IMR-90 (cell line): ENCODE measurements around the gene KCNK3. TPM values are rescaled to one million over a fixed set of nuclear protein-coding genes. Genes with fewer than 3 reads are reported as not detected.

Source experiments
- ATAC-seq: fragments of 200-7000 bp; cut with Tn5 transposase; 2 replicates; pipeline ENCODE4 v1.9.1; 2020; ENCODE audit warnings: low read depth, mild to moderate bottlenecking, moderate library complexity
- BruUV-seq: library from RNA; stranded (reverse); fragments of 400-500 nt; replicated peaks from 2 replicates; lab custom pipeline; 2021; lab: Mats Ljungman, UMichigan
- CTCF ChIA-PET: fragments of 300-600 bp; formaldehyde crosslinking; extraction: SDS; loops from one replicate; lab custom pipeline; 2021; ENCODE audit warnings: antibody characterized with exemption; lab: Yijun Ruan, JAX
- POLR2A ChIA-PET: fragments of 300-600 bp; sonication (Branson Sonifier 250); formaldehyde crosslinking; loops from one replicate; lab custom pipeline; 2022; ENCODE audit warnings: antibody characterized with exemption; ENCODE audit not compliant: unreplicated experiment; lab: Charles Lee
- DNase-seq: peaks from one replicate; pipeline ENCODE4 v3.0.0; 2013
- H2AFZ ChIP-seq: replicated peaks from 2 replicates; pipeline ENCODE3; 2013; ENCODE audit warnings: low read length, mild to moderate bottlenecking; ENCODE audit not compliant: poor library complexity
- H2AK5ac ChIP-seq: 2 replicates; pipeline ENCODE4 v1.6.1; 2013; ENCODE audit warnings: low read depth, low read length, inconsistent platforms
- H2AK9ac ChIP-seq: replicated peaks from 2 replicates; pipeline ENCODE3; 2013; ENCODE audit warnings: mild to moderate bottlenecking, low read depth, low read length, moderate library complexity; ENCODE audit not compliant: poor library complexity
- H2BK120ac ChIP-seq: 2 replicates; pipeline ENCODE4 v1.6.1; 2013; ENCODE audit warnings: low read depth, low read length, inconsistent platforms
- H2BK15ac ChIP-seq: 3 replicates; pipeline ENCODE4 v1.6.1; 2013; ENCODE audit warnings: low read depth, low read length, inconsistent platforms
- H2BK20ac ChIP-seq: 2 replicates; pipeline ENCODE4 v1.6.1; 2013; ENCODE audit warnings: low read depth, mild to moderate bottlenecking, inconsistent platforms, low read length, moderate library complexity
- H2BK5ac ChIP-seq: 2 replicates; pipeline ENCODE4 v1.6.1; 2013; ENCODE audit warnings: mild to moderate bottlenecking, low read depth, low read length, inconsistent platforms; ENCODE audit not compliant: poor library complexity, severe bottlenecking
- H3K14ac ChIP-seq: replicated peaks from 2 replicates; pipeline ENCODE4 v1.6.1; 2013; ENCODE audit warnings: low read depth, low read length, inconsistent platforms
- H3K18ac ChIP-seq: 2 replicates; pipeline ENCODE4 v1.6.1; 2013; ENCODE audit warnings: low read depth, low read length, control low read depth
- H3K23ac ChIP-seq: 2 replicates; pipeline ENCODE4 v1.6.1; 2013; ENCODE audit warnings: low read depth, low read length, inconsistent platforms
- H3K27ac ChIP-seq: 2 replicates; pipeline ENCODE4 v1.5.1; 2013; ENCODE audit warnings: mild to moderate bottlenecking, control low read depth, low read length; ENCODE audit not compliant: insufficient read depth
- H3K27me3 ChIP-seq: 2 replicates; pipeline ENCODE4 v1.6.1; 2013; ENCODE audit warnings: low read length; ENCODE audit not compliant: control insufficient read depth, insufficient read depth
- H3K36me3 ChIP-seq: 2 replicates; pipeline ENCODE4 v1.6.1; 2013; ENCODE audit warnings: low read length, mixed read lengths; ENCODE audit not compliant: control insufficient read depth, insufficient read depth
- H3K4ac ChIP-seq: 2 replicates; pipeline ENCODE4 v1.6.1; 2013; ENCODE audit warnings: low read depth, low read length, inconsistent platforms
- H3K4me1 ChIP-seq: 2 replicates; pipeline ENCODE4 v1.6.1; 2013; ENCODE audit warnings: low read length, mixed read lengths; ENCODE audit not compliant: control insufficient read depth, insufficient read depth
- H3K4me2 ChIP-seq: 2 replicates; pipeline ENCODE4 v1.6.1; 2013; ENCODE audit warnings: low read depth, mild to moderate bottlenecking, control low read depth, low read length, moderate library complexity
- H3K4me3 ChIP-seq: 2 replicates; pipeline ENCODE4 v1.5.1; 2013; ENCODE audit warnings: low read depth, mild to moderate bottlenecking, control low read depth, low read length, moderate library complexity; ENCODE audit not compliant: insufficient read depth
- H3K56ac ChIP-seq: 2 replicates; pipeline ENCODE4 v1.6.1; 2013; ENCODE audit warnings: low read length, inconsistent platforms; ENCODE audit not compliant: insufficient read depth; ENCODE audit errors: extremely low read depth
- H3K79me1 ChIP-seq, 2 experiments: 2 replicates each; pipeline ENCODE4 v1.6.1; 2013; ENCODE audit warnings: low read length in 2 of 2, inconsistent platforms in 1 of 2, low read depth in 1 of 2
- H3K9ac ChIP-seq: 2 replicates; pipeline ENCODE4 v1.6.1; 2013; ENCODE audit warnings: low read depth, low read length, control low read depth
- H3K9me1 ChIP-seq: 2 replicates; pipeline ENCODE4 v1.6.1; 2013; ENCODE audit warnings: low read length, inconsistent platforms; ENCODE audit not compliant: insufficient read depth
- H3K9me3 ChIP-seq: 2 replicates; pipeline ENCODE4 v1.6.1; 2013; ENCODE audit warnings: low read length; ENCODE audit not compliant: control insufficient read depth, insufficient read depth
- H4K20me1 ChIP-seq: 2 replicates; pipeline ENCODE4 v1.6.1; 2013; ENCODE audit warnings: low read length, inconsistent platforms; ENCODE audit not compliant: insufficient read depth
- H4K5ac ChIP-seq: 2 replicates; pipeline ENCODE4 v1.6.1; 2013; ENCODE audit warnings: mild to moderate bottlenecking, low read depth, low read length, control low read depth
- H4K8ac ChIP-seq, 2 experiments: 2 replicates each; pipeline ENCODE4 v1.6.1; 2013; ENCODE audit warnings: low read depth in 2 of 2, low read length in 2 of 2, control low read depth in 1 of 2, inconsistent platforms in 1 of 2
- H4K91ac ChIP-seq: 2 replicates; pipeline ENCODE4 v1.6.1; 2013; ENCODE audit warnings: low read depth, low read length, inconsistent platforms; ENCODE audit not compliant: insufficient read depth
- BHLHE40 ChIP-seq: fragments of 150-350 bp; IDR thresholded peaks from 2 replicates; pipeline ENCODE4 v1.6.1; 2016; ENCODE audit warnings: mild to moderate bottlenecking, low read depth, low read length
- CHD1 ChIP-seq: IDR thresholded peaks from 2 replicates; pipeline ENCODE4 v1.6.1; 2012; ENCODE audit warnings: low read depth, low read length, improper control_type of control experiment
- FOS ChIP-seq: fragments of 150-350 bp; IDR thresholded peaks from 2 replicates; pipeline ENCODE4 v1.6.1; 2016; ENCODE audit warnings: low read depth, low read length
- MAFK ChIP-seq: IDR thresholded peaks from 2 replicates; pipeline ENCODE4 v1.6.1; 2012; ENCODE audit warnings: low read depth, low read length, improper control_type of control experiment
- MXI1 ChIP-seq: IDR thresholded peaks from 2 replicates; pipeline ENCODE4 v1.6.1; 2012; ENCODE audit warnings: low read depth, mild to moderate bottlenecking, low read length, moderate library complexity, borderline replicate concordance
- NFE2L2 ChIP-seq: fragments of 150-350 bp; IDR thresholded peaks from 2 replicates; pipeline ENCODE4 v1.6.1; 2016; ENCODE audit warnings: low read depth, mild to moderate bottlenecking, low read length
- POLR2A ChIP-seq: IDR thresholded peaks from 2 replicates; pipeline ENCODE4 v1.6.1; 2012; ENCODE audit warnings: mild to moderate bottlenecking, low read depth, low read length
- RCOR1 ChIP-seq: IDR thresholded peaks from 2 replicates; pipeline ENCODE4 v1.6.1; 2012; ENCODE audit warnings: mild to moderate bottlenecking, low read length, improper control_type of control experiment; ENCODE audit not compliant: insufficient replicate concordance
- SMC3 ChIP-seq: fragments of 150-350 bp; IDR thresholded peaks from 2 replicates; pipeline ENCODE4 v1.6.1; 2016; ENCODE audit warnings: low read depth, mild to moderate bottlenecking, antibody characterized with exemption, low read length, moderate library complexity
- WGBS, 2 experiments: methylation state at CpG; one replicate each; pipeline versions ENCODE4 v1.1.5 to v1.1.7; 2013; ENCODE audit warnings: missing lambda C conversion rate in 2 of 2; ENCODE audit not compliant: insufficient read length in 1 of 2; ENCODE audit errors: extremely low coverage in 2 of 2; 5-methylcytosine and 5-hydroxymethylcytosine counted together
- dilution Hi-C: fragments of 300-500 bp; cut with HindIII; formaldehyde crosslinking; loops from one replicate; pipeline ENCODE4 v1.14.3; 2018; ENCODE audit warnings: low sequenced_read_pairs; ENCODE audit not compliant: unreplicated experiment
- in situ Hi-C: fragments of 300-500 bp; cut with MboI; formaldehyde crosslinking; loops from 3 replicates; pipeline ENCODE4 v1.14.3; 2019; ENCODE audit warnings: low sequenced_read_pairs, inconsistent platforms, mixed read lengths
- intact Hi-C: fragments of 100-400 bp; cut with micrococcal nuclease; formaldehyde crosslinking; loops from 2 replicates; pipeline ENCODE4 v1.10.0; 2022
- polyA plus RNA-seq, 3 experiments: library from polyadenylated mRNA; depleted of rRNA; stranded (reverse); fragments of >200 nt; gene quantifications; 2 replicates each; pipeline ENCODE4 v1.2.3, GENCODE V29; 2012; ENCODE audit warnings: low replicate concordance in 1 of 3
- total RNA-seq: library from RNA; depleted of rRNA; stranded (reverse); fragments of >200 nt; gene quantifications from 2 replicates; pipeline ENCODE4 v1.2.3, GENCODE V29; 2012

Gene KCNK3
- total and polyA plus RNA-seq, 2 of the 4 experiments (the other 2 are of a cell fraction): under 0.01 to 0.03 TPM

- H3K23ac ChIP-seq: no peak overlapping the region
- 42% methylated on average over 13 of the region's 19 CpGs; no CpG with 5 or more reads in 1 of the 2 experiments for WGBS, 2 experiments
- no peak overlapping the region for H3K14ac ChIP-seq
- in situ Hi-C loops: no loop called here
- H4K91ac ChIP-seq: no peak overlapping the region
- H3K56ac ChIP-seq: no peak overlapping the region
- no peak overlapping the region for H3K9ac ChIP-seq
- H4K8ac ChIP-seq: no peak overlapping the region
- no peak overlapping the region for H3K27ac ChIP-seq
- H2BK120ac ChIP-seq: no peak overlapping the region
- no peak overlapping the region for H2BK15ac ChIP-seq
- H4K5ac ChIP-seq: no peak overlapping the region
- no TSS peak for BruUV-seq
- H3K79me1 ChIP-seq: no peaks in the 10 kb centered on the region
- H3K4me1 ChIP-seq: no peaks in the 10 kb centered on the region; the same call in 1 of the 2 replicates
- no peaks in the 10 kb centered on the region for H3K36me3 ChIP-seq
- no peak overlapping the region for H3K18ac ChIP-seq
- dilution Hi-C loops: no loop called here
- POLR2A ChIA-PET: no interaction called here
- H3K9me3 ChIP-seq: no peaks in the 10 kb centered on the region
- no peak overlapping the region for H3K4ac ChIP-seq
- no peaks in the 10 kb centered on the region for H3K9me1 ChIP-seq
- no peaks in the 10 kb centered on the region; the same call in 1 of the 2 replicates for H4K20me1 ChIP-seq
- CTCF ChIA-PET: no interaction called here
- intact Hi-C loops: no loop called here
- H3K27me3 ChIP-seq: peaks cover 48% of the 10 kb centered on the region
- no peak overlapping the region for H2BK20ac ChIP-seq
- no peak overlapping the region for H2AK9ac ChIP-seq
- DNase-seq: no peak
- H2AK5ac ChIP-seq: no peak overlapping the region
- no peak overlapping the region for H2BK5ac ChIP-seq
- H2AFZ ChIP-seq: no peak overlapping the region
- no peak overlapping the region for H3K4me3 ChIP-seq
- H3K4me2 ChIP-seq: no peak overlapping the region
- ATAC-seq: peak; percentile 35
- TF ChIP-seq MAFK (no peak), FOS (no peak), POLR2A (no peak), CHD1 (no peak), BHLHE40 (no peak), SMC3 (no peak), MXI1 (no peak), NFE2L2 (no peak), RCOR1 (no peak)
Measured at GRCh38 chr2:26706616-26707473, 14.3 kb downstream of the KCNK3 start.
